AG04449 (cell line): ENCODE measurements around the gene APOL5.
"Not testable (repeated sequence)": the region's sequence is repeated elsewhere in the genome, so short reads cannot be mapped to it uniquely, and the experiment has no call there.

ENCODE experiments used
- CTCF ChIA-PET: fragments of 350-600 bp; formaldehyde crosslinking; extraction: SDS; loops from one replicate; lab custom pipeline; 2021; ENCODE audit warnings: antibody characterized with exemption; lab: Yijun Ruan, JAX
- POLR2A ChIA-PET: fragments of 400-600, 350-600 bp; formaldehyde crosslinking; extraction: SDS; loops from one replicate; lab custom pipeline; 2020; ENCODE audit warnings: antibody characterized with exemption, inconsistent platforms; lab: Yijun Ruan, JAX
- DNase-seq: peaks from one replicate; pipeline ENCODE4 v3.0.0-alpha.2; 2010; ENCODE audit warnings: low read depth, low spot score
- H3K4me3 ChIP-seq: 2 replicates; pipeline ENCODE4 v1.5.1; 2011; ENCODE audit warnings: low read depth, mild to moderate bottlenecking, control low read depth, low read length
- TF ChIP-seq, protein P1 (sequence below): IDR thresholded peaks from one replicate; pipeline ENCODE4 v1.5.1; 2011; ENCODE audit warnings: mild to moderate bottlenecking, moderate library complexity, low read length, control low read depth, inconsistent platforms; ENCODE audit not compliant: insufficient read depth; ENCODE audit errors: missing control alignments

The APOL5 gene

DNA sequence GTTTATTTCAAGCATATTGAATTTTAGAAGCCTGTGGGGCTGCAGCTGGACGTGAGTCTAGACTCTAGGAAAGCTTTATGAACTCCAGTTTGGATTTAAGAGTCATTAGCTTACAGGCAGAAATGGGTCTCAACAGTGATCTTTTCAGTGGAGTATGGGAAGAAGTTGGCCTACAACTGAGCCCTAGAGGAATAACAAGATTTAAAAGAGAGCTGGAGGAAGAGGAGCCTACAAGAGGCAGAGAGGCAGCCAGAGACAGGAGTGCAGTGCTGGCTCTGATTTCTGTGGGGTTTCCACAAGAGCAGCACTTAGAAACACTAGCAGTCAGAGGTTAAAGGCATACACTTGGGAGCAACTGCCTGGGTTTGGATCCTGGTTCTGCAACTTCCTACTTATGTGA, 17.9 kb downstream of the APOL5 start:
- no peak overlapping the region for H3K4me3 ChIP-seq
- ChIA-PET CTCF (interaction anchor here (0.7 kb wide), 1 partner anchor 303 kb away, joined by 3 read pairs; no protein-coding TSS in a partner anchor), POLR2A (no interaction called here)
- DNase-seq: no peak
- TF ChIP-seq, protein P1, sequence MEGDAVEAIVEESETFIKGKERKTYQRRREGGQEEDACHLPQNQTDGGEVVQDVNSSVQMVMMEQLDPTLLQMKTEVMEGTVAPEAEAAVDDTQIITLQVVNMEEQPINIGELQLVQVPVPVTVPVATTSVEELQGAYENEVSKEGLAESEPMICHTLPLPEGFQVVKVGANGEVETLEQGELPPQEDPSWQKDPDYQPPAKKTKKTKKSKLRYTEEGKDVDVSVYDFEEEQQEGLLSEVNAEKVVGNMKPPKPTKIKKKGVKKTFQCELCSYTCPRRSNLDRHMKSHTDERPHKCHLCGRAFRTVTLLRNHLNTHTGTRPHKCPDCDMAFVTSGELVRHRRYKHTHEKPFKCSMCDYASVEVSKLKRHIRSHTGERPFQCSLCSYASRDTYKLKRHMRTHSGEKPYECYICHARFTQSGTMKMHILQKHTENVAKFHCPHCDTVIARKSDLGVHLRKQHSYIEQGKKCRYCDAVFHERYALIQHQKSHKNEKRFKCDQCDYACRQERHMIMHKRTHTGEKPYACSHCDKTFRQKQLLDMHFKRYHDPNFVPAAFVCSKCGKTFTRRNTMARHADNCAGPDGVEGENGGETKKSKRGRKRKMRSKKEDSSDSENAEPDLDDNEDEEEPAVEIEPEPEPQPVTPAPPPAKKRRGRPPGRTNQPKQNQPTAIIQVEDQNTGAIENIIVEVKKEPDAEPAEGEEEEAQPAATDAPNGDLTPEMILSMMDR: no peak

- ChIA-PET CTCF (interaction anchor here (0.7 kb wide), 1 partner anchor 303 kb away, joined by 3 read pairs; no protein-coding TSS in a partner anchor), POLR2A (no interaction called here)
- TF ChIP-seq, protein P1: no peak
- DNase-seq: no peak
- H3K4me3 ChIP-seq: no peak overlapping the region
Observed at GRCh38 chr22:35736166-35736565, 18.5 kb downstream of the APOL5 start.

- ChIA-PET POLR2A (no interaction called here), CTCF (no interaction called here)
- no peak overlapping the region for H3K4me3 ChIP-seq
- TF ChIP-seq, protein P1: no peak
- no peak for DNase-seq
Observed at GRCh38 chr22:35736701-35737100, 19.0 kb downstream of the APOL5 start.

- CTCF ChIA-PET, H3K4me3 ChIP-seq, POLR2A ChIA-PET, DNase-seq: not testable (repeated sequence)
Observed at GRCh38 chr22:35737886-35738285, 20.2 kb downstream of the APOL5 start.

DNA sequence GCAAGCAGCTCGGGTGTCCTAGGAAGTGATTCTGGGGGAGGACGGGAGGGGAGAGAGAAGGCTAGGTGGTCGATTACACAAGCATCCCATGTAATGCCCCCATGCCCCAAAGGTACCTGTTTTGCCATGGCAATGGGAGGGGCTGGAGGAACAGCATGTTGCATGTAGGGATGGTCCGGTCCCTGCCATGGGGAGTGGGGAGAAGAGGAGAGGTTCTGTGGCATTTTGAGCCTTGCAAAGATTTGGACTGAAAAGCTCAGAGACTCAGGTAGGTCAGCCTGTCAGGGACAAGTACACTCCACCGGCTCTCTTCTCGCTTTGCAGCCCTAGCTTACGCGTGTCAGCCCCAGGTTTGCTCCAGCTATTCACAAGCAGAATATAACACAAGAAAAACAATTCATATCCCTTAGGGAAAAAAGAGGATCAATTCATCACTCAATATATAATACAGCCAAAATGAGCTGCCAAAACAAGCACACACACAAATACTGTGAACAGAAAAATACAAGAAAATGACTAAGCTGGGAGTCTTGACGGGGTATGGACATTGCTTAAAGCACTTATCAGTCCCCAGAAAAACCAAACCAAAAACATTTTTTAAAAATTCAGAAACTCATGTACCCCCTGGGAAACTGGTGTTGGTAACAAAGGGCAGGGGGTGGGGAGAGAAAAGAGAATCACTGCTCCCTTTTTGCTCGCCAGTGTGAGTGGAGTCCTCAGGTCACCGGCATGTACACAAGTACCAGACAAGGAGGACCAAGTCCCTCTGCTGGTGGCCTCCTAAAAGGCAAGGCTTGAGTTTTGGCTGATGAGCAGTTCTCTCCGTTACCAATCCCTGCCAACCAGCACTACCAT, 21.6 kb downstream of the APOL5 start:
- POLR2A ChIA-PET: no interaction called here
- no peak for DNase-seq
- TF ChIP-seq, protein P1: no peak
- no peak overlapping the region for H3K4me3 ChIP-seq
- CTCF ChIA-PET: interaction anchor here (1.1 to 1.4 kb wide), 5 partner anchors 54 to 309 kb away, joined by 3 to 5 read pairs (median 3); no protein-coding TSS in a partner anchor

DNA sequence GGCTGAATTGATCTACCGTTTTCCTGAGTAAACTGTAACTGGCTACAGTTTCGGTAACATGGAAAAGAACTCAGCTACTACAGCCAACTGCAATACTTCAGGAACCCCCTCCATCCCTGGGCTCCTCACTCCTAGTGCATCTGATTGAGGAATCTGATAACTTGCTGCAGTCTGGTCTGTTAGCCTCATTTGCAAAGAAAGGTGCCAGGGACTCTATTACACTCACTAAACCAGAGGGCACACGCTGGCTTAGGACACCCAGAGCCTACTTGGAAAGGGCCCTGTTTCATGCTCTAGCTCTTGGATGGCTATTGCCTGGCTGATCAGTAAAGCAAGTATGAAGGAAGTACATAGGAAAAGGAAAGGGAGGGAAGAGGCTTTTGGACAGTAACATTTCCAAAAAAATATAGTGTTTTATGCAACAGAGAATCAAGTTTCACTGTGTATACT, 22.3 kb downstream of the APOL5 start:
- TF ChIP-seq, protein P1: no peak
- H3K4me3 ChIP-seq: no peak overlapping the region
- DNase-seq: no peak
- ChIA-PET CTCF (interaction anchor here (1.2 to 1.4 kb wide), 3 partner anchors 101 to 309 kb away, joined by 3 read pairs; no protein-coding TSS in a partner anchor), POLR2A (no interaction called here)
